ENCODE data around the gene STRN. TPM values are rescaled to one million over a fixed set of nuclear protein-coding genes. Genes with fewer than 3 reads are reported as not detected.

The STRN gene
- total RNA-seq, 1 experiment from 2014 or later = 26.1 TPM

Other genes with a start within 250 kb of the STRN start
- gene HEATR5B, start 117.8 kb upstream of the STRN start, total RNA-seq (2014; rRNA removed; shearing (Covaris generic)) = 14.4 and 31.5 TPM in 2 replicates
- 13.3 and 15.4 TPM in 2 replicates for gene GPATCH11, start 118.0 kb upstream of the STRN start, total RNA-seq (2014; rRNA removed; shearing (Covaris generic))
- gene EIF2AK2, start 190.4 kb upstream of the STRN start, total RNA-seq (2014; rRNA removed; shearing (Covaris generic)) = 33.7 and 43.1 TPM in 2 replicates
- not detected in 2 replicates for gene SULT6B1, start 222.1 kb upstream of the STRN start, total RNA-seq (2014; rRNA removed; shearing (Covaris generic))
- 29.5 and 45.3 TPM in 2 replicates for gene CEBPZOS, start 230.0 kb upstream of the STRN start, total RNA-seq (2014; rRNA removed; shearing (Covaris generic))